GM12874 (cell line): ENCODE data around the gene RASA3.

Experiments used
- CTCF ChIP-seq: IDR thresholded peaks from 2 replicates; pipeline ENCODE4 v1.5.1; 2011; ENCODE audit warnings: low read depth, mild to moderate bottlenecking, control low read depth, low read length, moderate library complexity; ENCODE audit not compliant: insufficient read depth

Gene RASA3

GRCh38 chr13:114132419-114133121 is at the start of gene RASA3:
Gene RASA3, minus strand, starts transcription at chr13:114132623. Its CDS starts 134 bp downstream, at chr13:114132489.
- no peak for TF ChIP-seq CTCF

- TF ChIP-seq CTCF = no peak
Measured at GRCh38 chr13:114179087-114179658, 46.8 kb upstream of the RASA3 start, which contains the start of gene CFAP97D2. Gene CFAP97D2, plus strand, starts transcription at chr13:114179257. Its CDS starts 74 bp downstream, at chr13:114179331.

- no peak for TF ChIP-seq CTCF
Measured at GRCh38 chr13:114177245-114178010, 45.0 kb upstream of the RASA3 start.

- no peak for TF ChIP-seq CTCF
Measured at GRCh38 chr13:114174529-114174961, 42.1 kb upstream of the RASA3 start.

GRCh38 chr13:114173745-114174144 is 41.3 kb upstream of the RASA3 start:
- TF ChIP-seq CTCF = no peak

GRCh38 chr13:114173272-114173671 is 40.8 kb upstream of the RASA3 start:
- TF ChIP-seq CTCF = no peak

- no peak for TF ChIP-seq CTCF
Measured at GRCh38 chr13:114167885-114168284, 35.5 kb upstream of the RASA3 start.
